Stomach (tissue), 9 donors: ENCODE results near the gene ATP6V1G2. TPM values are rescaled to one million over a fixed set of nuclear protein-coding genes. Genes with fewer than 3 reads are reported as not detected.

Experiments used
- DNase-seq, 2 donors: peaks; one replicate each; pipeline versions ENCODE4 v3.0.0 to v3.0.0-alpha.2; 2013 to 2019
- H3K27ac ChIP-seq, 5 donors: fragments of 200-600 bp in 4 of 5; sonication (generic) in 4 of 5; one replicate each; pipeline ENCODE4 v1.5.1; 2013 to 2019; ENCODE audit warnings: mild to moderate bottlenecking in 1 of 5, moderate library complexity in 1 of 5
- H3K27me3 ChIP-seq, 3 donors: fragments of 200-600 bp; sonication (generic); one replicate each; pipeline ENCODE4 v1.5.1; 2017 to 2019; ENCODE audit warnings: mixed run types in 1 of 3
- H3K36me3 ChIP-seq, 4 donors: fragments of 200-600 bp; sonication (generic); 1 replicate in 3 of 4; 2 replicates in 1 of 4; pipeline ENCODE4 v1.5.1; 2016 to 2019
- H3K4me1 ChIP-seq, 4 donors: fragments of 200-600 bp; sonication (generic); one replicate each; pipeline ENCODE4 v1.5.1; 2016 to 2019
- H3K4me3 ChIP-seq, 4 donors: fragments of 200-600 bp; sonication (generic) in 3 of 4; one replicate each; pipeline ENCODE4 v1.5.1; 2016 to 2019; ENCODE audit warnings: mild to moderate bottlenecking in 1 of 4
- H3K9me3 ChIP-seq, 4 donors: fragments of 200-600 bp; sonication (generic); one replicate each; pipeline ENCODE4 v1.5.1; 2016 to 2019
- CTCF ChIP-seq, 7 experiments: fragments of 450-650 bp in 4 of 7; fragments of 200-600 bp in 3 of 7; sonication (generic) in 3 of 7; IDR thresholded peaks; one replicate each; pipeline ENCODE4 v1.5.1; 2016 to 2019; ENCODE audit warnings: antibody characterized with exemption in 7 of 7, control low read depth in 2 of 7, mild to moderate bottlenecking in 1 of 7
- EP300 ChIP-seq: sonication (generic); formaldehyde crosslinking; IDR thresholded peaks from one replicate; pipeline ENCODE4 v1.6.1; 2017; ENCODE audit warnings: antibody characterized with exemption
- POLR2A ChIP-seq, 4 donors: fragments of 450-650 bp; IDR thresholded peaks; one replicate each; pipeline ENCODE4 v1.6.1; 2016; ENCODE audit warnings: antibody characterized with exemption in 4 of 4, control low read depth in 2 of 4, mild to moderate bottlenecking in 1 of 4, moderate library complexity in 1 of 4
- POLR2AphosphoS5 ChIP-seq, 3 donors: sonication (generic); formaldehyde crosslinking; IDR thresholded peaks; one replicate each; pipeline ENCODE4 v1.6.1; 2016; ENCODE audit warnings: antibody characterized with exemption in 3 of 3
- WGBS, 5 donors: extraction: QIAGEN DNeasy Blood & Tissue Kit in 3 of 5; methylation state at CpG; one replicate each; pipeline versions ENCODE4 v1.1.5 to v1.1.7; 2013 to 2018; 5-methylcytosine and 5-hydroxymethylcytosine counted together
- intact Hi-C: fragments of 100-400 bp; cut with DNase I; formaldehyde crosslinking; loops from one replicate; pipeline ENCODE4 v1.15.1; 2023; ENCODE audit warnings: low total_unique reads
- polyA plus RNA-seq, 3 donors: library from polyadenylated mRNA; stranded (reverse); fragments of 200-250 nt; gene quantifications; one replicate each; pipeline ENCODE4 v1.2.3, GENCODE V29; 2013
- total RNA-seq, 5 donors: library from RNA; depleted of rRNA; stranded (reverse); fragments of >200 nt; gene quantifications; one replicate each; pipeline versions ENCODE4 v1.1.0 to v1.2.3, GENCODE V29; 2014 to 2016
- donor health status: healthy with polysubstance abuse.
- donor health status: Bipolar disorder and iron deficiency.
- donor health status: healthy.

Gene ATP6V1G2
- total and polyA plus RNA-seq, 8 donors = 0.87 to 4.6 (median 1.8) TPM; not detected in 2

GRCh38 chr6:31574106-31575061 is 28.0 kb upstream of the ATP6V1G2 start:
- Histone ChIP-seq H3K4me1 (peaks cover 0 to 18% (median under 1%) of the 10 kb centered on the region in 4 donors), H3K27ac (peak overlapping the region in 2 of 5 donors; percentile 56 to 76), H3K27me3 (peaks cover 0 to 8% (median 0%) of the 10 kb centered on the region in 3 donors), H3K9me3 (no peaks in the 10 kb centered on the region), H3K36me3 (no peaks in the 10 kb centered on the region), H3K4me3 (no peak overlapping the region)
- 69 to 84% (median 75%) methylated on average over 14 of the region's 14 CpGs for WGBS, 5 donors
- intact Hi-C loops = no loop called here
- TF ChIP-seq POLR2A (IDR thresholded peaks at IDR 0.05) (no peak), EP300 (no peak), CTCF (IDR thresholded peaks at IDR 0.05) (no peak), POLR2AphosphoS5 (IDR thresholded peaks at IDR 0.05) (no peak)
- DNase-seq = no peak

- H3K9me3 ChIP-seq = no peaks in the 10 kb centered on the region
- H3K27me3 ChIP-seq = peaks cover 0 to 8% (median 0%) of the 10 kb centered on the region in 3 donors
- intact Hi-C loops = no loop called here
- no peak for DNase-seq
- 80 to 93% (median 83%) methylated on average over 9 of the region's 9 CpGs for WGBS, 5 donors
- TF ChIP-seq EP300 (no peak), POLR2A (IDR thresholded peaks at IDR 0.05) (no peak)
- no peak overlapping the region for H3K4me3 ChIP-seq
- H3K4me1 ChIP-seq = peaks cover 0 to 18% (median 2%) of the 10 kb centered on the region in 4 donors
- H3K36me3 ChIP-seq = no peaks in the 10 kb centered on the region
- H3K27ac ChIP-seq = no peak overlapping the region
These were observed 27.1 kb upstream of the ATP6V1G2 start for GRCh38 chr6:31573239-31574105.

DNA sequence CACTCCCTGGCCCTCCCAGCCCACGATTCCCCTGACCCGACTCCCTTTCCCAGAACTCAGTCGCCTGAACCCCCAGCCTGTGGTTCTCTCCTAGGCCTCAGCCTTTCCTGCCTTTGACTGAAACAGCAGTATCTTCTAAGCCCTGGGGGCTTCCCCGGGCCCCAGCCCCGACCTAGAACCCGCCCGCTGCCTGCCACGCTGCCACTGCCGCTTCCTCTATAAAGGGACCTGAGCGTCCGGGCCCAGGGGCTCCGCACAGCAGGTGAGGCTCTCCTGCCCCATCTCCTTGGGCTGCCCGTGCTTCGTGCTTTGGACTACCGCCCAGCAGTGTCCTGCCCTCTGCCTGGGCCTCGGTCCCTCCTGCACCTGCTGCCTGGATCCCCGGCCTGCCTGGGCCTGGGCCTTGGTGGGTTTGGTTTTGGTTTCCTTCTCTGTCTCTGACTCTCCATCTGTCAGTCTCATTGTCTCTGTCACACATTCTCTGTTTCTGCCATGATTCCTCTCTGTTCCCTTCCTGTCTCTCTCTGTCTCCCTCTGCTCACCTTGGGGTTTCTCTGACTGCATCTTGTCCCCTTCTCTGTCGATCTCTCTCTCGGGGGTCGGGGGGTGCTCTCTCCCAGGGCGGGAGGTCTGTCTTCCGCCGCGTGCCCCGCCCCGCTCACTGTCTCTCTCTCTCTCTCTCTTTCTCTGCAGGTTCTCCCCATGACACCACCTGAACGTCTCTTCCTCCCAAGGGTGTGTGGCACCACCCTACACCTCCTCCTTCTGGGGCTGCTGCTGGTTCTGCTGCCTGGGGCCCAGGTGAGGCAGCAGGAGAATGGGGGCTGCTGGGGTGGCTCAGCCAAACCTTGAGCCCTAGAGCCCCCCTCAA is 25.9 kb upstream of the ATP6V1G2 start, which contains the start of gene LTA:
Gene LTA, plus strand, starts transcription at position 249 of the 871 bp plus-strand sequence. Its CDS starts 454 bp downstream, at position 703.
- no peak for TF ChIP-seq POLR2AphosphoS5 (IDR thresholded peaks at IDR 0.05)
- no peak for TF ChIP-seq EP300
- no peak for TF ChIP-seq CTCF (IDR thresholded peaks at IDR 0.05)
- no peak for TF ChIP-seq POLR2A (IDR thresholded peaks at IDR 0.05)
- H3K4me3 ChIP-seq = peak within 1 kb of the TSS in 2 of 4 donors; percentile 6 to 21
- peaks cover 0 to 16% (median 0%) of the 10 kb centered on the region in 3 donors for H3K27me3 ChIP-seq
- peak within 1 kb of the TSS in 4 of 5 donors; percentile 17 to 62 (median 54) for H3K27ac ChIP-seq
- WGBS, 5 donors = 72 to 80% (median 76%) methylated on average over 23 to 27 of the region's 27 CpGs
- no peaks in the 10 kb centered on the region for H3K9me3 ChIP-seq
- H3K36me3 ChIP-seq = no peaks in the 10 kb centered on the region
- peaks cover 0 to 10% (median 2%) of the 10 kb centered on the region in 4 donors for H3K4me1 ChIP-seq
- intact Hi-C loops = no loop called here
- DNase-seq = peak in 1 of 2 donors; percentile 43

DNA sequence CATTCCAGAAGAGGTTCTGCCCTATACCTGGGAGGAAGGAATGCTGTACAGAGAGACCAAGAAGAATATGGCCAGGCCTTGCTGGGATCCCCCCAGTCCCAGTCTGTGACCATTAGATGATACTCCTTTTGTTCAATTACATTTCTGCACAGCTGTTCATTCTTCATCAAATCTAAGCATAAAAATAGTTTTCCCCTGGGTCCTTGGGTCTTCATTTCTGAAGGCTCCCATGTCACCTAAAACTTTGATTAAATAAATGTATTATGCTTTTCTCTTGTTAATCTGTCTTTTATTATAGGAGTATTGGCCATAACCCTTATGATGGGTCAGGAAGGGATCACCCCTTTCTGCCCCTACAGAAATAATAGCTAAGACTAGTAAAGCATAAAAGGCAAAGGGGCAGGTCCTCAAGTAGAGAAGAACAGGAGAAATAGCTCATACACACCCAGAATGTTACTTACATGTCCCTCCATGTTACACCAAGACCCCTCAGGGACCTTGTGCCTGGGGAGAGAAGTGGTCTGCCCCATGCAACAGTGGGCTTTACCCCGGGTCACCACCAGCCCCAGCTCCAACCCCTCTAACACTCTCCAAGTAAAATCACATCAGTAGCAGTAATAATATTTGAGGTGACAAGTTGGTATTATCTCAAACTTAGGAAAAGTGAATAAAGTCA is 23.6 kb upstream of the ATP6V1G2 start:
- Histone ChIP-seq H3K4me3 (no peak overlapping the region), H3K36me3 (no peaks in the 10 kb centered on the region), H3K27me3 (peaks cover 0 to 34% (median 0%) of the 10 kb centered on the region in 3 donors), H3K9me3 (no peaks in the 10 kb centered on the region), H3K27ac (no peak overlapping the region), H3K4me1 (peaks cover 0 to 5% (median 1%) of the 10 kb centered on the region in 4 donors)
- TF ChIP-seq CTCF (IDR thresholded peaks at IDR 0.05) (no peak), EP300 (no peak), POLR2A (IDR thresholded peaks at IDR 0.05) (no peak), POLR2AphosphoS5 (IDR thresholded peaks at IDR 0.05) (no peak)
- DNase-seq = no peak
- intact Hi-C loops = no loop called here
- 71 to 90% (median 83%) methylated on average over 1 of the region's 1 CpG for WGBS, 5 donors
